Measurements from ENCODE around the gene ACSL3.

- TF ChIP-seq, protein P1, sequence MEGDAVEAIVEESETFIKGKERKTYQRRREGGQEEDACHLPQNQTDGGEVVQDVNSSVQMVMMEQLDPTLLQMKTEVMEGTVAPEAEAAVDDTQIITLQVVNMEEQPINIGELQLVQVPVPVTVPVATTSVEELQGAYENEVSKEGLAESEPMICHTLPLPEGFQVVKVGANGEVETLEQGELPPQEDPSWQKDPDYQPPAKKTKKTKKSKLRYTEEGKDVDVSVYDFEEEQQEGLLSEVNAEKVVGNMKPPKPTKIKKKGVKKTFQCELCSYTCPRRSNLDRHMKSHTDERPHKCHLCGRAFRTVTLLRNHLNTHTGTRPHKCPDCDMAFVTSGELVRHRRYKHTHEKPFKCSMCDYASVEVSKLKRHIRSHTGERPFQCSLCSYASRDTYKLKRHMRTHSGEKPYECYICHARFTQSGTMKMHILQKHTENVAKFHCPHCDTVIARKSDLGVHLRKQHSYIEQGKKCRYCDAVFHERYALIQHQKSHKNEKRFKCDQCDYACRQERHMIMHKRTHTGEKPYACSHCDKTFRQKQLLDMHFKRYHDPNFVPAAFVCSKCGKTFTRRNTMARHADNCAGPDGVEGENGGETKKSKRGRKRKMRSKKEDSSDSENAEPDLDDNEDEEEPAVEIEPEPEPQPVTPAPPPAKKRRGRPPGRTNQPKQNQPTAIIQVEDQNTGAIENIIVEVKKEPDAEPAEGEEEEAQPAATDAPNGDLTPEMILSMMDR (IDR thresholded peaks at IDR 0.05): no peak
- no peak for TF ChIP-seq POLR2A (IDR thresholded peaks at IDR 0.05)
Observed at GRCh38 chr2:222828572-222828971, 32.3 kb upstream of the ACSL3 start.

Data from testis (tissue), 2 donors.